ENCODE measurements around the gene GPR37L1. TPM values are rescaled to one million over a fixed set of nuclear protein-coding genes. Genes with fewer than 3 reads are reported as not detected.

GPR37L1 gene
- total RNA-seq, 2 experiments from 2014 or later: not detected

- ATAC-seq (ENCODE audit: poor library complexity): no peak
- H3K9me3 ChIP-seq (ENCODE audit: control insufficient read depth in 1 of 2, insufficient read depth in 1 of 2, low read length in 2 of 2): no peaks in the 10 kb centered on the region
- H3K27me3 ChIP-seq (ENCODE audit: control insufficient read depth in 1 of 2, insufficient read depth in 2 of 2, low read length in 2 of 2): peaks cover 0 to 2% of the 10 kb centered on the region in 2 experiments
- no peak for DNase-seq
- H3K4me1 ChIP-seq (ENCODE audit: insufficient read depth, low read length): no peaks in the 10 kb centered on the region
- Mint-ChIP-seq H3K4me3 (no peak overlapping the region), H3K27ac (no peak overlapping the region), H3K36me3 (ENCODE audit: low read depth) (no peaks in the 10 kb centered on the region), H3K27me3 (peaks cover 20% of the 10 kb centered on the region), H3K4me1 (ENCODE audit: low read depth) (no peaks in the 10 kb centered on the region), H3K9me3 (no peaks in the 10 kb centered on the region)
- H3K27ac ChIP-seq (ENCODE audit: low read depth in 1 of 2, low read length in 2 of 2): no peak overlapping the region
- intact Hi-C loops (cut with DNase I, micrococcal nuclease): no loop called here
- no peak for TF ChIP-seq CTCF (IDR thresholded peaks at IDR 0.05)
- ChIA-PET POLR2A (no interaction called here), CTCF (no interaction called here)
- no peaks in the 10 kb centered on the region for H3K36me3 ChIP-seq (ENCODE audit: insufficient read depth, low read length)
- no peak overlapping the region for H3K4me3 ChIP-seq (ENCODE audit: low read length)
Observed at GRCh38 chr1:202124142-202124541, 1.4 kb downstream of the GPR37L1 start.

- peaks cover 0 to 2% of the 10 kb centered on the region in 2 experiments for H3K27me3 ChIP-seq (ENCODE audit: control insufficient read depth in 1 of 2, insufficient read depth in 2 of 2, low read length in 2 of 2)
- no peaks in the 10 kb centered on the region for H3K36me3 ChIP-seq (ENCODE audit: insufficient read depth, low read length)
- H3K27ac ChIP-seq (ENCODE audit: low read depth in 1 of 2, low read length in 2 of 2): no peak overlapping the region
- POLR2A ChIA-PET: no interaction called here
- Mint-ChIP-seq H3K27ac (no peak overlapping the region), H3K4me1 (ENCODE audit: low read depth) (no peaks in the 10 kb centered on the region), H3K36me3 (ENCODE audit: low read depth) (no peaks in the 10 kb centered on the region), H3K27me3 (peaks cover 20% of the 10 kb centered on the region), H3K4me3 (no peak overlapping the region), H3K9me3 (no peaks in the 10 kb centered on the region)
- intact Hi-C loops (cut with DNase I, micrococcal nuclease): no loop called here
- DNase-seq: no peak
- CTCF ChIA-PET: no interaction called here
- H3K4me1 ChIP-seq (ENCODE audit: insufficient read depth, low read length): no peaks in the 10 kb centered on the region
- TF ChIP-seq CTCF (IDR thresholded peaks at IDR 0.05): no peak
- H3K9me3 ChIP-seq (ENCODE audit: control insufficient read depth in 1 of 2, insufficient read depth in 1 of 2, low read length in 2 of 2): no peaks in the 10 kb centered on the region
- ATAC-seq (ENCODE audit: poor library complexity): no peak
- no peak overlapping the region for H3K4me3 ChIP-seq (ENCODE audit: low read length)
Observed at GRCh38 chr1:202125611-202126010, 2.9 kb downstream of the GPR37L1 start.

GRCh38 chr1:202126426-202126825 lies 3.7 kb downstream of the GPR37L1 start:
- H3K36me3 ChIP-seq (ENCODE audit: insufficient read depth, low read length): no peaks in the 10 kb centered on the region
- POLR2A ChIA-PET: no interaction called here
- intact Hi-C loops (cut with DNase I, micrococcal nuclease): no loop called here

More at GRCh38 chr1:202126426-202126825, 3.7 kb downstream of the GPR37L1 start:
- H3K4me1 Mint-ChIP-seq (ENCODE audit: low read depth): no peaks in the 10 kb centered on the region
- no peaks in the 10 kb centered on the region for H3K36me3 Mint-ChIP-seq (ENCODE audit: low read depth)
- Histone ChIP-seq H3K27ac (ENCODE audit: low read depth in 1 of 2, low read length in 2 of 2) (no peak overlapping the region), H3K4me3 (ENCODE audit: low read length) (no peak overlapping the region), H3K4me1 (ENCODE audit: insufficient read depth, low read length) (peaks cover under 1% of the 10 kb centered on the region), H3K9me3 (ENCODE audit: control insufficient read depth in 1 of 2, insufficient read depth in 1 of 2, low read length in 2 of 2) (no peaks in the 10 kb centered on the region), H3K27me3 (ENCODE audit: control insufficient read depth in 1 of 2, insufficient read depth in 2 of 2, low read length in 2 of 2) (peaks cover 0 to 2% of the 10 kb centered on the region in 2 experiments)
- peaks cover 17% of the 10 kb centered on the region for H3K27me3 Mint-ChIP-seq
- no peak for TF ChIP-seq CTCF (IDR thresholded peaks at IDR 0.05)
- no peak for ATAC-seq (ENCODE audit: poor library complexity)
- no peak overlapping the region for H3K27ac Mint-ChIP-seq
- DNase-seq: no peak
- no peak overlapping the region for H3K4me3 Mint-ChIP-seq
- H3K9me3 Mint-ChIP-seq: no peaks in the 10 kb centered on the region
- CTCF ChIA-PET: no interaction called here
